Coronary artery (tissue), 2 donors: ENCODE results near the gene ADAMTS8.

ENCODE experiments used
- DNase-seq: peaks from one replicate; pipeline ENCODE4 v3.0.0-alpha.2; 2017; ENCODE audit warnings: low spot score
- H3K27ac ChIP-seq, 2 donors: fragments of 200-600 bp; sonication (generic); one replicate each; pipeline ENCODE4 v1.5.1; 2016 to 2019
- H3K4me3 ChIP-seq: fragments of 200-600 bp; sonication (generic); 2 replicates; pipeline ENCODE4 v1.5.1; 2016; ENCODE audit warnings: mild to moderate bottlenecking, moderate library complexity
- CTCF ChIP-seq: fragments of 200-600 bp; sonication (generic); IDR thresholded peaks from one replicate; pipeline ENCODE4 v1.5.1; 2019; ENCODE audit warnings: antibody characterized with exemption

The ADAMTS8 gene

GRCh38 chr11:130386056-130386455 is 42.4 kb downstream of the ADAMTS8 start:
- TF ChIP-seq CTCF: no peak
- DNase-seq: no peak
- H3K4me3 ChIP-seq: no peak overlapping the region
- H3K27ac ChIP-seq: no peak overlapping the region

GRCh38 chr11:130383344-130384211 is 44.8 kb downstream of the ADAMTS8 start:
- H3K4me3 ChIP-seq: no peak overlapping the region
- DNase-seq: no peak
- no peak for TF ChIP-seq CTCF
- H3K27ac ChIP-seq: no peak overlapping the region

DNA sequence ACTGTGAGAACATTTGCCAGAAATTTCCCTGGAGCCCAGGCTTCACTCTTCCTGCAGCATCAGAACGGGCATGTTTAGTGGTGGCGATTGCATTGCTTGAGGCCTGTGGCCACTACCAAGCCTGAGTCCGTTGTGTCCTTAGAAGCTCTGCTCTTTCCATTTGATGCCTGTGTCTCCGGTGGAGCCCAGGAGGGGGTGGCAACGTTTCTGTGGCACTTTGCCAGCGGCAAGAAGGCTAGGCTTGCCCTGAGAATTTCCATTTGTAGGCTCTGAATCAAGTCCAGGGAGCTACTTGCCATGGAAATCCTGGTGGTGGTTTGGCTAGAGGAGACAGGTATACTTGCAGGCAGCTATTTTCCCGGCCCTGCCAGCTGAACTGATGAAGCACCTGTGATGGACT is 47.1 kb downstream of the ADAMTS8 start:
- H3K27ac ChIP-seq: no peak overlapping the region
- no peak for DNase-seq
- TF ChIP-seq CTCF: no peak
- H3K4me3 ChIP-seq: no peak overlapping the region

DNA sequence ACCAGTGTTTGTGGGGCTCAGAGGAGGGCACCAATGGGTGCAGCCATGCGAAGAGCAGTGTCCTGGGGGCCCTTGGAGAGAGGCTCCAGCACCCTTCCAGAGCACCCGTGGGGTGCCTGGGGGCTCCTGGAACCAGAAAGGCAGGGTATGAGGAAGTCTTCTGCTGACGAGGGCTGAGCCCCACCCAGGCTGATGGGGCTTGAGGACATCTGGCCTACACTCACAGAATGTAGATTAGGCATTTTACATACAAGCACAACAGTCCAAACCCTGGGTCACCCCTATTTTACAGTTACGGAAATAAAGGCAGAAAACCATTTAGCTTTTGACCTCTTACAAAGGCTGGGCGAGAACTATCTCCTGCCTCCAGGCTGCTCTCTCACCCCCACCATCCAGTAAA is 47.6 kb downstream of the ADAMTS8 start:
- no peak for DNase-seq
- Histone ChIP-seq H3K27ac (no peak overlapping the region), H3K4me3 (no peak overlapping the region)
- no peak for TF ChIP-seq CTCF

DNA sequence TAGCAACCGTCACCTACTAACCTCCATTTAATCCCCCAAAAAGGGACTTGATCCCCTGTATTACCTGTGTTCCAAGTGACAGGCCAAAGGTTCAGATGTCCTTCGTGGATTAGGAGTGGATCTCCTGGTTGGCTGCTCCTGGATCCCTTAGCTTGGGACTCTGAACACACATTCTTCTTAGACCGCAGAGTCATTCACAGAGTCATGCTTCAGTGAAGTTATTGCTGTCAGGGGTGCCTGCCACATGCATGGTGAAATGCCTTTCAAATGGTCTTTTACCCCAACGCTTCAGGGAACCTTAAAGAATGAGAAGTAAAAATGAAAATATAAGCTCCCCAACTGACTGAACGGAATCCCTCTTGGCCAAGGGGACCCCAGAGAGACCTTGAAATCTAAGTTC is 49.1 kb downstream of the ADAMTS8 start:
- H3K4me3 ChIP-seq: no peak overlapping the region
- TF ChIP-seq CTCF: no peak
- H3K27ac ChIP-seq: no peak overlapping the region
- DNase-seq: peak; percentile 1

- DNase-seq: no peak
- TF ChIP-seq CTCF: no peak
- Histone ChIP-seq H3K27ac (no peak overlapping the region), H3K4me3 (no peak overlapping the region)
These were observed 57.4 kb downstream of the ADAMTS8 start for GRCh38 chr11:130370845-130371590.
